Measurements from ENCODE around the gene CCL24.
"Not testable (repeated sequence)": the region's sequence is repeated elsewhere in the genome, so short reads cannot be mapped to it uniquely, and the experiment has no call there.

Gene CCL24

GRCh38 chr7:75762350-75762917 is 51.2 kb downstream of the CCL24 start:
- peak; percentile 86 to 87 for DNase-seq (ENCODE audit: low read depth in 1 of 2, low spot score in 1 of 2)
- in situ Hi-C loops (cut with HindIII; ENCODE audit: low pct_unique_long_range_greater_than_20kb, low sequenced_read_pairs) = no loop called here
- TF ChIP-seq JUND (IDR thresholded peaks at IDR 0.05; ENCODE audit: low read depth) = no peak

- DNase-seq (ENCODE audit: low read depth in 1 of 2, low spot score in 1 of 2); in situ Hi-C loops (cut with HindIII; ENCODE audit: low pct_unique_long_range_greater_than_20kb, low sequenced_read_pairs): not testable (repeated sequence)
These were observed 51.8 kb downstream of the CCL24 start for GRCh38 chr7:75761801-75762200.

Data from T47D (cell line).